Measurements from ENCODE around the gene SMCO2.

Gene SMCO2

GRCh38 chr12:27505761-27506160, 59.2 kb downstream of the SMCO2 start:
- no peaks in the 10 kb centered on the region for H3K9me3 ChIP-seq (ENCODE audit: low read depth, low read length)
- no peak overlapping the region for H3K4me3 ChIP-seq
- no peak overlapping the region for H3K27ac ChIP-seq
- H3K9ac ChIP-seq (ENCODE audit: insufficient read length), result no peak overlapping the region
- no peak for DNase-seq (ENCODE audit: low read depth, low spot score)
- TF ChIP-seq POLR2AphosphoS5 (IDR thresholded peaks at IDR 0.05; ENCODE audit: borderline replicate concordance, low read depth, low read length) (no peak), EZH2 (IDR thresholded peaks at IDR 0.05) (no peak), FOXP2 (optimal IDR thresholded peaks at IDR 0.05; ENCODE audit: control extremely low read depth, extremely low read length, insufficient read depth) (no peak)
- no peaks in the 10 kb centered on the region for H3K36me3 ChIP-seq (ENCODE audit: insufficient read depth, low read length)

- Histone ChIP-seq H3K9ac (ENCODE audit: insufficient read length) (no peak overlapping the region), H3K36me3 (ENCODE audit: insufficient read depth, low read length) (no peaks in the 10 kb centered on the region), H3K9me3 (ENCODE audit: low read depth, low read length) (no peaks in the 10 kb centered on the region), H3K27ac (no peak overlapping the region), H3K4me3 (no peak overlapping the region)
- TF ChIP-seq EZH2 (IDR thresholded peaks at IDR 0.05) (no peak), POLR2AphosphoS5 (IDR thresholded peaks at IDR 0.05; ENCODE audit: borderline replicate concordance, low read depth, low read length) (no peak)
- DNase-seq (ENCODE audit: low read depth, low spot score), result no peak
These were observed 60.2 kb downstream of the SMCO2 start for GRCh38 chr12:27506645-27507189.

DNA sequence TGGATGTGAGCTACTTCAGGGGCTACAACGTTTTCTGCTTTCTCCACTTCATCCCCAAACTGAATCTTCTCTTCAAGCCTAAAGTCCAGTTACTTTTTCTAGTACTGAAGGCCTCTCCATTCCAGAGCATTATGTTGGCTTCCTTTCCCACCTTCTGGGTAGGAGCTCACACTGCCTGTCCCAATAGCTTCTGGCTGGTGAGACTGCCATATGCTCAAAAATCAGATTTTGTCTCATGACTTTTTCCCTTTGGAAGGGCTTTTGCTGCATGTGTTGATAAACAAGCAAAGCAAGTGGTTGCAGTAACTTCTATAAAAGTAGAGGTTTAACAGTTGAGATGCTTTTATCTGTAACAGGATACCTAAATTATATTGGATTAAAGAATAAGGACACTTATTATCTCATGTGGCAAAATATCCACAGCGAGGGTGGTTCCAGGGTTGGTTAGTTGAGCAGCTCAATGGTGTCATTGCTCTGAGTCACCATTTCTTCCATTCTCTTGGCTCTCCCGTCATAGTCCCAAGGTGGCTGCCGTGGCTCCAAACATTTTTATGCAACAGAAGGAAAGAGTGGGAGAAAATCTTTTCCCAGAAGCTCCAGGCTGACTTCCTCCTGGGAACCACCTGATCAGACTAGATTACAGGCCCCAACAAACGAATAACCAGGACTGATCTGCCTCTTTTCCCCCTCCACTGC, 62.3 kb downstream of the SMCO2 start:
- H3K9me3 ChIP-seq (ENCODE audit: low read depth, low read length), result no peaks in the 10 kb centered on the region
- H3K27ac ChIP-seq, result no peak overlapping the region
- H3K4me3 ChIP-seq, result no peak overlapping the region
- TF ChIP-seq POLR2AphosphoS5 (IDR thresholded peaks at IDR 0.05; ENCODE audit: borderline replicate concordance, low read depth, low read length) (no peak), FOXP2 (optimal IDR thresholded peaks at IDR 0.05; ENCODE audit: control extremely low read depth, extremely low read length, insufficient read depth) (no peak), EZH2 (IDR thresholded peaks at IDR 0.05) (no peak)
- no peak overlapping the region for H3K9ac ChIP-seq (ENCODE audit: insufficient read length)
- no peak for DNase-seq (ENCODE audit: low read depth, low spot score)
- no peaks in the 10 kb centered on the region for H3K36me3 ChIP-seq (ENCODE audit: insufficient read depth, low read length)

DNA sequence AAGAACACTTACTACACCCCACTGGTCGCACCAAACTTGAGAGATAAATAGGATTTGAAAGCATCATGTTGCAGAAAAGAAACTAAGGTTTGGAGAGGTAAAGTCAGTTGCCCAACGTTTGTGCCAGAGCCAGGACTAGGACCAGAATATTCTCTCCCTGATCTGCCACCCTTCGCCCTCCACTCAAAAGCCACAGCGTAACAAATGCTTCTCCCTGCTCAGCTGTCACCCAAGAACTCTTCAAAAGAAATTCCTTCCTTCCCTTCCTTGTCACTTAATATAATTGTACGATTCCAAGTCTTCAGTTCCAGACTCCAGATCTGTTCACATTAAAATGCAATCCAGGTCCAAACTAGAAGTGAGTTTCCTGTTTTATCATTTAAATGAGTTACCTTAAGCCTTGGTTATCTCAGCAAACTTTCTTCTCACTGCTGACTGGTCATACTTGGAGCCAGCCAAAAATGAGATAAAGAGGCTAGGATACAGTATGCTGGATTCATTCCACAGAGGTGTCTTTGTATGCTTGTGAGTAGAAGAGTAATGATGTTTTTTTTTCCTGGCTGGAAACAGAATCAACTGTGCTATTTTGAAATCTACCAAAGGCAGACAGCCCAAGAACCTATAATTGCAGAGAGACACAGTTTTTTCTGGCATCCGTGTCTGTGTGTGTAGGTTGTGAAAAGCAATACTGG, 64.6 kb downstream of the SMCO2 start:
- H3K9ac ChIP-seq (ENCODE audit: insufficient read length), result no peak overlapping the region
- H3K4me3 ChIP-seq, result no peak overlapping the region
- no peaks in the 10 kb centered on the region for H3K36me3 ChIP-seq (ENCODE audit: insufficient read depth, low read length)
- TF ChIP-seq FOXP2 (optimal IDR thresholded peaks at IDR 0.05; ENCODE audit: control extremely low read depth, extremely low read length, insufficient read depth) (no peak), EZH2 (IDR thresholded peaks at IDR 0.05) (no peak), POLR2AphosphoS5 (IDR thresholded peaks at IDR 0.05; ENCODE audit: borderline replicate concordance, low read depth, low read length) (no peak)
- H3K27ac ChIP-seq, result no peak overlapping the region
- no peak for DNase-seq (ENCODE audit: low read depth, low spot score)
- H3K9me3 ChIP-seq (ENCODE audit: low read depth, low read length), result no peaks in the 10 kb centered on the region

DNA sequence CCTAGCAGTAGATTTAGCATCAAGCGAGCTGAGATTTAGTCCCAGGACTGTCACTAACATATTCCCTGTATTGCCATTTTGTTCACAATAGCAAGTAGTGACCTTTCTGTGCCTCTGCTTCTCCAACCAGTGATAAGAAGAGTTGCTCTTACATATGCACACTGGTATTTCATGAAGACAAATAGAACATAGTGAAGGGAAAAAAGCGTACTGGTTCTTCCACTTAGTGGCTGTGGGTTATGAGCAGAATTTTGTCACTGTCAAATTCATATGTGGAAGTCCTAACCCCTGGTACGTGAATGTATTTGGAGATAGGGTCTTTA, 65.1 kb downstream of the SMCO2 start:
- DNase-seq (ENCODE audit: low read depth, low spot score), result no peak
- Histone ChIP-seq H3K36me3 (ENCODE audit: insufficient read depth, low read length) (no peaks in the 10 kb centered on the region), H3K9me3 (ENCODE audit: low read depth, low read length) (no peaks in the 10 kb centered on the region), H3K27ac (no peak overlapping the region), H3K9ac (ENCODE audit: insufficient read length) (no peak overlapping the region), H3K4me3 (no peak overlapping the region)
- TF ChIP-seq EZH2 (IDR thresholded peaks at IDR 0.05), result no peak
- TF ChIP-seq POLR2AphosphoS5 (IDR thresholded peaks at IDR 0.05; ENCODE audit: borderline replicate concordance, low read depth, low read length), result no peak
- no peak for TF ChIP-seq FOXP2 (optimal IDR thresholded peaks at IDR 0.05; ENCODE audit: control extremely low read depth, extremely low read length, insufficient read depth)

DNA sequence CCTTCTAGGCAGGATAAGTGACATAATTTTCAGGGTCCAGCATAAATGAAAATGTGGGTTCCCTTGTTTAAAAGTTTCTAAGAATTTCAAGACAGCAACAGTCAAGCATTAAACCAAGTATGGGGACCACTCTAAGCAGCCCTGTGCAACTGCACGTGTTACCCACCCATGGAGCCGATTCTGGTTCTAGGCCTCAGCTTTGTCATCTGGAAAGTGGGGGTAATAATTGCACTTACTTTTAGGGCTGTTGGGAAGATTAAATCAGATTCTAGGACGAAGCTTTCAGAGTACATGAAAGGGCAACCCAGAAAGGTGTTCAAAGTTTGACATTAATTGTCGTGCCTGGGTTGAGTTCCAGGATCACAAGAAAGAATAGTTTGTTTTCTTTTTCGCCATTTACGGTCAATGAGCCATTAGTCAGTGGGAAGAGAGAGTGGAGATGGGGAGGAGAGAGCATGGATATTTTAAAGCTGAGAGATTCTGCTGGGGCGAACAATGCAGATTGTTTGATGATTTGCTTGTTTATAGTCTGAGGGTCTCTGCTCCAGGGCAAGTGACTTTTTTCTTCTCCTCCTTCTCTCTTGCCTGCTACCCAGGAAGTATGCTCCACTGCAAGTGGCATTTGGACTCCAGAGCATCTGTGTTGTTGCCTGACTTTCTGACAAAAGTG, 66.8 kb downstream of the SMCO2 start:
- H3K4me3 ChIP-seq, result no peak overlapping the region
- H3K9ac ChIP-seq (ENCODE audit: insufficient read length), result no peak overlapping the region
- no peaks in the 10 kb centered on the region for H3K36me3 ChIP-seq (ENCODE audit: insufficient read depth, low read length)
- TF ChIP-seq POLR2AphosphoS5 (IDR thresholded peaks at IDR 0.05; ENCODE audit: borderline replicate concordance, low read depth, low read length) (no peak), EZH2 (IDR thresholded peaks at IDR 0.05) (no peak), FOXP2 (optimal IDR thresholded peaks at IDR 0.05; ENCODE audit: control extremely low read depth, extremely low read length, insufficient read depth) (no peak)
- no peaks in the 10 kb centered on the region for H3K9me3 ChIP-seq (ENCODE audit: low read depth, low read length)
- no peak for DNase-seq (ENCODE audit: low read depth, low spot score)
- H3K27ac ChIP-seq, result no peak overlapping the region

DNA sequence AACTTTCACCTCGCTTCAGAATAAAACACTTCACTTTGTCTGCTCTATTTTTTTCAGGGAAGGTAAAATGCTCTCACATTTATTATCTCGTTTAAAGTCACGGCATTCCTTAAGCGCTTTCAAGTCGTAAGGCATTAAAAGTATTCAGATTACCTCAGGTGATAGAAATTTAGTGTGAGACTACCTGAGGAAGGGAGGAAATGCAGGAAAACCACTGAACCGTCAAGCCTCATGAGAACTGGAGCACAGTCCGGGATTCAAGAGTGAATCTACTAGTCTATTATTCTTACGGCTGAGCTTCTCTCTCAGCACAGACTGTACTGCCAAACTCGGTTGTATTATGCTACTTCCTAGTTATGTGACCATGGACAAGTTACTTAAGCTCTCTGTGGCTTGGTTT, 69.1 kb downstream of the SMCO2 start:
- H3K9ac ChIP-seq (ENCODE audit: insufficient read length), result no peak overlapping the region
- no peaks in the 10 kb centered on the region for H3K9me3 ChIP-seq (ENCODE audit: low read depth, low read length)
- no peaks in the 10 kb centered on the region for H3K36me3 ChIP-seq (ENCODE audit: insufficient read depth, low read length)
- TF ChIP-seq FOXP2 (optimal IDR thresholded peaks at IDR 0.05; ENCODE audit: control extremely low read depth, extremely low read length, insufficient read depth) (no peak), EZH2 (IDR thresholded peaks at IDR 0.05) (no peak), POLR2AphosphoS5 (IDR thresholded peaks at IDR 0.05; ENCODE audit: borderline replicate concordance, low read depth, low read length) (no peak)
- DNase-seq (ENCODE audit: low read depth, low spot score), result no peak
- H3K27ac ChIP-seq, result no peak overlapping the region
- no peak overlapping the region for H3K4me3 ChIP-seq

DNA sequence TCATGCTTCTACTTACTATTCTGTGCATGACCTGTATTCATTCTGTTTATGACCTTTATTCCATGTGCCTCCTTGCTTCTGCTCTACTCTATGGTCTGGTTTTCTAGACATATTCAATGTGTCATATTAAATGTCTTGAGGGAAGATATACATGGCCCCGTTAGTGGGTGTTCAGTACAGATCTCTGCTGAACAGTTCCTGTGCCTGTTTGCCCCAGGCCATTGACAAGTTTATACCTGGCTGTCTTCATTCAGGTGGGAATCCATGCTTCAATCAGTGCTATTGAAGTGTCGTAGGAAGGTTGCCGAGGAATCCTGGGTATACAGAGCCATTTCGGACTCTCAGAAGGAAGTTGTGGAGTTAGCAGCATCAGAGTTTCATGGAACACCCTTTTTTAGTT, 70.1 kb downstream of the SMCO2 start:
- H3K9ac ChIP-seq (ENCODE audit: insufficient read length), result no peak overlapping the region
- TF ChIP-seq EZH2 (IDR thresholded peaks at IDR 0.05), result no peak
- TF ChIP-seq POLR2AphosphoS5 (IDR thresholded peaks at IDR 0.05; ENCODE audit: borderline replicate concordance, low read depth, low read length), result no peak
- TF ChIP-seq FOXP2 (optimal IDR thresholded peaks at IDR 0.05; ENCODE audit: control extremely low read depth, extremely low read length, insufficient read depth), result no peak
- DNase-seq (ENCODE audit: low read depth, low spot score), result no peak
- H3K36me3 ChIP-seq (ENCODE audit: insufficient read depth, low read length), result no peaks in the 10 kb centered on the region
- no peaks in the 10 kb centered on the region for H3K9me3 ChIP-seq (ENCODE audit: low read depth, low read length)
- no peak overlapping the region for H3K4me3 ChIP-seq
- no peak overlapping the region for H3K27ac ChIP-seq

All from SK-N-MC (cell line).